A673 (cell line): ENCODE data around the gene DENND1A.
"Not testable (repeated sequence)": the region's sequence is repeated elsewhere in the genome, so short reads cannot be mapped to it uniquely, and the experiment has no call there.

Source experiments
- EZH2 ChIP-seq: fragments of 200-600 bp; sonication (generic); IDR thresholded peaks from 2 replicates; pipeline ENCODE4 v1.6.1; 2017; ENCODE audit warnings: borderline replicate concordance, low read depth, mild to moderate bottlenecking, mixed read lengths, antibody characterized with exemption, low read length; ENCODE audit not compliant: poor library complexity, severe bottlenecking
- TF ChIP-seq, protein P1 (sequence below): fragments of 300-800, 200-600 bp; sonication (generic); conservative IDR thresholded peaks from 2 replicates; pipeline ENCODE4 v1.5.1; 2017; ENCODE audit warnings: low read depth, mild to moderate bottlenecking, antibody characterized with exemption, low read length, moderate library complexity, mixed read lengths

DNA sequence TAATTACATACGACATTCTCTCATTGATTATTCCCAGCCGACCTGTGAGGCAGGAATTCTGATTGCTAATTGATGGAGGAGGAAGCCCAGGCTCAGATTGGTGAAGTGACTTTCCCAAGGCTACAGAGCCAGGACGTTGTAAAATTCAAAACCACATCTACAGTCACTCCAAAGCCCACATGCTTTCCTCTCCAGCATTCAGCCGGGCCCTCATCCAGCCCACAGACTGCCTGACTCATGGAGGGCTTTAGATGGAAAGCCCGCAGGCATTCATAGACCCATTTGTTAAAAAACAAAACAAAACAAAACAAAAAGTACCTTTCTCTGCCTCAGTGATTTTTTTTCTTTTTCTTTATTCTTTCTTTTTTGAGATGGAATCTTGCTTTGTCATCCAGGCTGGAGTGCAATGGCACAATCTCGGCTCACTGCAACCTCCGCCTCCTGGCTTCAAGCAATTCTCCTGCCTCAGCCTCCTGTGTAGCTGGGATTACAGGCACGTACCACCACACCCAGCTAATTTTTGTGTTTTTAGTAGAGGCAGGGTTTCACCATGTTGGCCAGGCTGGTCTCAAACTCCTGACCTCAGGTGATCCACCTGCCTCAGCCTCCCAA lies 596.8 kb downstream of the DENND1A start:
- TF ChIP-seq, protein P1, sequence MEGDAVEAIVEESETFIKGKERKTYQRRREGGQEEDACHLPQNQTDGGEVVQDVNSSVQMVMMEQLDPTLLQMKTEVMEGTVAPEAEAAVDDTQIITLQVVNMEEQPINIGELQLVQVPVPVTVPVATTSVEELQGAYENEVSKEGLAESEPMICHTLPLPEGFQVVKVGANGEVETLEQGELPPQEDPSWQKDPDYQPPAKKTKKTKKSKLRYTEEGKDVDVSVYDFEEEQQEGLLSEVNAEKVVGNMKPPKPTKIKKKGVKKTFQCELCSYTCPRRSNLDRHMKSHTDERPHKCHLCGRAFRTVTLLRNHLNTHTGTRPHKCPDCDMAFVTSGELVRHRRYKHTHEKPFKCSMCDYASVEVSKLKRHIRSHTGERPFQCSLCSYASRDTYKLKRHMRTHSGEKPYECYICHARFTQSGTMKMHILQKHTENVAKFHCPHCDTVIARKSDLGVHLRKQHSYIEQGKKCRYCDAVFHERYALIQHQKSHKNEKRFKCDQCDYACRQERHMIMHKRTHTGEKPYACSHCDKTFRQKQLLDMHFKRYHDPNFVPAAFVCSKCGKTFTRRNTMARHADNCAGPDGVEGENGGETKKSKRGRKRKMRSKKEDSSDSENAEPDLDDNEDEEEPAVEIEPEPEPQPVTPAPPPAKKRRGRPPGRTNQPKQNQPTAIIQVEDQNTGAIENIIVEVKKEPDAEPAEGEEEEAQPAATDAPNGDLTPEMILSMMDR, result not testable (repeated sequence)
- TF ChIP-seq EZH2, result not testable (repeated sequence)
